Esophagus squamous epithelium (tissue), 4 donors: ENCODE measurements around the gene DLG2.

Experiments used
- POLR2A ChIP-seq, 4 donors: fragments of 450-650 bp; IDR thresholded peaks; one replicate each; pipeline ENCODE4 v1.6.1; 2017; ENCODE audit warnings: antibody characterized with exemption in 4 of 4, mild to moderate bottlenecking in 4 of 4, moderate library complexity in 3 of 4
- TF ChIP-seq, protein P1 (sequence below), 6 experiments: fragments of 450-650 bp in 4 of 6; fragments of 200-600 bp in 2 of 6; sonication (generic) in 2 of 6; IDR thresholded peaks; one replicate each; pipeline ENCODE4 v1.5.1; 2016 to 2019; ENCODE audit warnings: antibody characterized with exemption in 6 of 6, mild to moderate bottlenecking in 4 of 6, moderate library complexity in 4 of 6

DNA sequence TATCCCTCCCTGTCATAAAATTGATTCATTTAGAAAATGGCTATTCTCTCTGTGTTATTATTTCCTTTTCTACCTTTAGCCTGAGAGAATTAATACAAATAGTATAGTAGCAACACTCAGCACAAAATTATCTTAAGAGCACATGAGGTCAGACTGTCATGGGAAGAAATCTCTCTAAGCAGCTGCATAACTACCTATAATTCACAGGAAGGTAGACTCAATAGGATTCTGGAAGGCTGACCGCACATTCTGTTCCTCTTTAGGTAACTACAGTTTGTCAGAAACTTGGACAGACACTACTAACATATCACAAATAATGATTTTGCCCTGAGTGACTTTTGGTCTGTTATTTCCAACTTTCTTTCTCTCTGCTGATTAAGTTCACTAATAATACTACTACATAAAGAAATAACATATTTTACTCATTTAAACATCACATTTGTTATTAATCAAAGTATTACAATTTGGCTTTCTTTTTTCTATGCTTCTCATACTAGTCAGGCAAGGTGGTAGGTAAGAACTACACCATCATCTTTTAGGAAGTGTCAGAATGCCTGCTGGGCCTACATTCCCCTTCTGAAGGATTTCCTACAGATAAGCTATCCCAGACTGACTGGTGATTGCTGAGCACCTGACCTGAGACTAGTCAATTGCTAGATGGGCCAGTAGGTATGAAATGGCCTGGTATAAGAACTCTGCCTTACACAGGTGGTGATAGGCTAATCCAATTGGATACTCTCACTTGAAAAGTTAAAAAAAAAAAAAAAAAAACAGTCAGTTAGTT, 325.1 kb downstream of the DLG2 start:
- no peak for TF ChIP-seq POLR2A (IDR thresholded peaks at IDR 0.05)
- TF ChIP-seq, protein P1, sequence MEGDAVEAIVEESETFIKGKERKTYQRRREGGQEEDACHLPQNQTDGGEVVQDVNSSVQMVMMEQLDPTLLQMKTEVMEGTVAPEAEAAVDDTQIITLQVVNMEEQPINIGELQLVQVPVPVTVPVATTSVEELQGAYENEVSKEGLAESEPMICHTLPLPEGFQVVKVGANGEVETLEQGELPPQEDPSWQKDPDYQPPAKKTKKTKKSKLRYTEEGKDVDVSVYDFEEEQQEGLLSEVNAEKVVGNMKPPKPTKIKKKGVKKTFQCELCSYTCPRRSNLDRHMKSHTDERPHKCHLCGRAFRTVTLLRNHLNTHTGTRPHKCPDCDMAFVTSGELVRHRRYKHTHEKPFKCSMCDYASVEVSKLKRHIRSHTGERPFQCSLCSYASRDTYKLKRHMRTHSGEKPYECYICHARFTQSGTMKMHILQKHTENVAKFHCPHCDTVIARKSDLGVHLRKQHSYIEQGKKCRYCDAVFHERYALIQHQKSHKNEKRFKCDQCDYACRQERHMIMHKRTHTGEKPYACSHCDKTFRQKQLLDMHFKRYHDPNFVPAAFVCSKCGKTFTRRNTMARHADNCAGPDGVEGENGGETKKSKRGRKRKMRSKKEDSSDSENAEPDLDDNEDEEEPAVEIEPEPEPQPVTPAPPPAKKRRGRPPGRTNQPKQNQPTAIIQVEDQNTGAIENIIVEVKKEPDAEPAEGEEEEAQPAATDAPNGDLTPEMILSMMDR (IDR thresholded peaks at IDR 0.05) = no peak
